NCI-H1092 treated with DMSO at 0.1 percent for 48 hours (cell line): Measurements from ENCODE around the gene OR2T8.
"Not testable (repeated sequence)": the region's sequence is repeated elsewhere in the genome, so short reads cannot be mapped to it uniquely, and the experiment has no call there.

Experiments used
- DNase-seq: peaks from one replicate; lab custom pipeline; 2025; lab: John Stamatoyannopoulos, UW

Gene OR2T8, protein sequence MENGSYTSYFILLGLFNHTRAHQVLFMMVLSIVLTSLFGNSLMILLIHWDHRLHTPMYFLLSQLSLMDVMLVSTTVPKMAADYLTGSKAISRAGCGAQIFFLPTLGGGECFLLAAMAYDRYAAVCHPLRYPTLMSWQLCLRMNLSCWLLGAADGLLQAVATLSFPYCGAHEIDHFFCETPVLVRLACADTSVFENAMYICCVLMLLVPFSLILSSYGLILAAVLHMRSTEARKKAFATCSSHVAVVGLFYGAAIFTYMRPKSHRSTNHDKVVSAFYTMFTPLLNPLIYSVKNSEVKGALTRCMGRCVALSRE

DNA sequence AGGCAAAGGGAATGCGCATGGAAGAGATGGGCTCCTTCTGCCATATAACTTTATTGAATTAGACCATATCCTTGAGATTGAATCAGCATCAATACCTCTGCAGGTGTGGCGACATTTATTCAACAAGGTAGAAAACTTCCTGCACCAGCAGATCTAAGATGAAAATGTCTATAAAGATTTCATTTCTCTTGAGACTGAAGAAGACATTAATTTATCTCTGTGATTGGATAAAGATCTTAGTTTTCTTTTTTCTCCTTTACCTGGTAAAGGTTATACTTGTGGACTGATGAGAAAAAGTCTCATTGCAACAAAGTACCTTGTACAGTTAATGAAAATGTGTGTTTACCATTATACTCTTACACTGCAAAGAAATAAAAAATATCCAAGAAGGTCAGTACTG is at the start of gene OR2T8:
OR2T8 (plus strand) TSS at position 301 of the 400 bp plus-strand sequence. CDS start 766 bp downstream, outside the sequence.
- no peak for DNase-seq

DNA sequence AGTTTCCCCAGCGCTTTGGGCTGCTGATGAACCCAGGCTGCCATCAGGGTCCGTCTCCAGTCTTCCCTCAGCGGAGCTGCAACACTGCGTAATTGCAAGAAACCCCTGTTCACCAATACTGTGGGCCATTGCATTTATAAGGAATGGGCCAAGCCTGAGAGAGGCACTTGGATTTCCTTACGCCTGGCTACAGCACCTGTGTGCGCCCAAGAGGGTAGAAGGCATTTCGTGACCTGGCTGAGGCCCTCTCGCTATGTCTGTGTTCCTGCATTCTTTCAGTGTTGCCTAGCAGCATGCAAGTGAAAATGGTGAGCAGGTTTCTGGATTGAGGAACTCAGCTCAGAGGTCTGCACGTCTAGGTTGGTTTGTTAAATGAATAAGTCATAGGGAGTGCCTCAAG is 36.7 kb upstream of the OR2T8 start:
- DNase-seq = no peak

DNA sequence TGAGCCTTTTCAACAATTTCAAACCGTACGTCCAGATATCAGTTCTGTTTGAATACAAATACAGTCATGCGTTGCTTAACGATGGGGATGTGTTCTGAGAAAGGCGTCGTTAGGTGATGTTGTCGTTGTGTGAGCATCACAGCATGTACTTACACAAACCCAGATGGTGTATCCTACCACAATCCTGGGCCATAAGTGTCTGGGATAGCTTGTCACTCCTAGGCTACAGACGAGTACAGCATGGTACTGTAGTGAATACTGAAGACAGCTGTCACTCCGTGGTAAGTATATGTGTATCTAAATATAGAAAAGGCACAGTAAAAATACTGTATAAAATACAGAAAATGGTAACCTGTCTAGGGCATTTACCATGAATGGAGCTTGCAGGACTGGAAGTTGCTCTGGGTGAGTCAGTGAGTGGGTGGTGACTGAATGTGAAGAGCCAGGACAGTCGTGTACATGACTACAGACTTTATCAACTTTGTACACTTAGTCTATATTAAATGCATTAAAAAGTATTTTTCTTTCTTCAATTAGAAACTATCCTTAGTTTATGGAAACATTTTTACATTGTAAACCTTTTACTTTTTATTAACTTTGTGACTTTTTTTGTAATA is 35.1 kb upstream of the OR2T8 start:
- DNase-seq = no peak

DNA sequence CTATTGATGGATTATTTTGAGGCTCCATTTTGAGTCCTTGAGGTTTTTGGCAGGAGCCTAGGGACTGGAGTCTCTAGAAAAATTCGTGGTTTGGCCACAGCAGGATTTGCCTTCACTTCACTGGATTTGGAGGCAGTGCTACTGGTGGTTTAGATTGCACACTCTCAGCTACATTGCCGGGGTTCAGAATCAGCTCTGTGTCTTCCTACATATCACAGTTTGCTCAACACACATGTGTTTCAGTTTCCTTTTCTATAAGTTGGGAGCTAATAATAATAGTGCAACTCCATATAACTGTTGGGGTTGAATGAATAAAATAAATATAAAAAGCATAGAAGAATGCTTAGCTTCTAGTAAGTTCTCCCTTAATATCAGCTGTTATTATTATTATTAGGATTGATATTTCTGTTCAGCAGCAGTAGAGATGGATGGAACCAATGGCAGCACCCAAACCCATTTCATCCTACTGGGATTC is 24.9 kb upstream of the OR2T8 start, which contains the start of gene OR2W3:
OR2W3 (plus strand) TSS at position 425 of the 475 bp plus-strand sequence; CDS start at position 425, 0 bp downstream.
- DNase-seq = no peak

DNA sequence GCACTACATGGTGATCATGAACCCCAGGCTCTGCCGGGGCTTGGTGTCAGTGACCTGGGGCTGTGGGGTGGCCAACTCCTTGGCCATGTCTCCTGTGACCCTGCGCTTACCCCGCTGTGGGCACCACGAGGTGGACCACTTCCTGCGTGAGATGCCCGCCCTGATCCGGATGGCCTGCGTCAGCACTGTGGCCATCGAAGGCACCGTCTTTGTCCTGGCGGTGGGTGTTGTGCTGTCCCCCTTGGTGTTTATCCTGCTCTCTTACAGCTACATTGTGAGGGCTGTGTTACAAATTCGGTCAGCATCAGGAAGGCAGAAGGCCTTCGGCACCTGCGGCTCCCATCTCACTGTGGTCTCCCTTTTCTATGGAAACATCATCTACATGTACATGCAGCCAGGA is 24.1 kb upstream of the OR2T8 start:
- DNase-seq = no peak

GRCh38 chr1:247904122-247904521 is 15.9 kb upstream of the OR2T8 start:
- no peak for DNase-seq

- DNase-seq = no peak
These were observed 14.9 kb upstream of the OR2T8 start for GRCh38 chr1:247905181-247905580.

GRCh38 chr1:247905910-247906503 is 14.0 kb upstream of the OR2T8 start:
- no peak for DNase-seq

DNA sequence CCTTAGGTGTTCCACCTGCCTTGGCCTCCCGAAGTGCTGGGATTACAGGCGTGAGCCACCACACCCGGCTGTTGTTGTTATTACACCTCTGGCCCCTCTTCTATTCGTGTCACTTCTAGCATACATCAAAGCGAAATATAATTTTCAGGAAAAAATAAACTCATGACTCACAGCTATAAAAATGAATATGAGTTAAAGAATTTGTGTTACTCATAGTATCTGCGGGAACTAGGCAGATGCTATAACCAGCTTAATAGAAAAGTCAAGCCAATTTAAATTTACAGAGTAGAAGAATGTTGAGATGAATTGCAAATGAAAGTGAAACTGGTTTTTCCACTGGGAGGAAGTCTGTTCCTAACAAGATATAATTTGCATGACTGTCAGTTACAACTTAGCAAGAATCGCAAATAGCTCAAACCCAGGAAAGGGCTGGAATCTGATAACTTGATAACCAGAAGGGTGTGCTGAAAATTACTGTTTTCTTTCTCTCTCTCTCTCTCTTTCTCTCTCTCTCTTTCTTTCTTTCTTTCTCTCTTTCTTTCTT is 13.5 kb upstream of the OR2T8 start:
- DNase-seq = no peak

- no peak for DNase-seq
These were observed 11.3 kb upstream of the OR2T8 start for GRCh38 chr1:247908766-247909165.

DNA sequence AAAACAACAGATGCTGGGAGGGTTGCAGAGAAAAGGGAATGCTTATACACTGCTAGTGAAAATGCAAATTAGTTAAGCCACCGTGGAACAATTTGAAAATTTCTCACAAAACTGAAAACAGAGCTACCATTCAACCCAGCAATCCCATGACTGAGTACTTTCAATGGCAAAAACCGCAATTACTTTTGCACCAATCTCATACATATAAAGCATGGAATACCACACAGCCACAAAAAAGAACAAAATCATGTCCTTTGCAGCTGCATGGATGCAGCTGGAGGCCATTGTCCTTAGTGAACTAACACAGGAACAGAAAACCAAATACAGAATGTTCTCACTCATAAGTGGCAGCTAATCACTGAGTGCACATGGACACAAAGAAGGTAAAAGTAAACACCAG is 6.3 kb upstream of the OR2T8 start:
- DNase-seq = no peak

- no peak for DNase-seq
These were observed 5.0 kb upstream of the OR2T8 start for GRCh38 chr1:247914941-247915662.

DNA sequence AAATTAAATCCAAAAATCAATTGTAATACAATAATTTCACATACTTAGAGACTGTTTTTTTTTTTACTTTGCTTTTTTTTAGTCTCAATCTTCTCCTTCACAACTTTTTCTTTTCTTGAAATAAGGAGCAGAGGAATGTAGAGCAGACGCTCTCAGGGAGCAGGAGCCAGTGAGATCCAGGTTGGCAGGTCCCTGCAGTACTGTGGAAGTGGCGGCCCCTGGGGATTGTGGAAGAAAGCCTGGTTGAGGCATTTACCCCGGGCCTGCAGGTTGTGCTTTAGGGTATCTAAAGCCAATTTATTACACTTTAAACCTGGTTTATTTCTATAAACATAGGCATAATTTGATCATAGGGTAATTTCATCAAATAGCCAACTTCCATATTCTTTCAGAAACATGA is 3.9 kb downstream of the OR2T8 start:
- DNase-seq = no peak

GRCh38 chr1:247924868-247925267 is 4.8 kb downstream of the OR2T8 start, which contains the start of gene OR2AJ1:
OR2AJ1 (plus strand) TSS chr1:247924889; CDS start chr1:247933769, 8,880 bp downstream.
- no peak for DNase-seq

GRCh38 chr1:247933989-247934388 is 13.9 kb downstream of the OR2T8 start:
- DNase-seq = no peak

DNA sequence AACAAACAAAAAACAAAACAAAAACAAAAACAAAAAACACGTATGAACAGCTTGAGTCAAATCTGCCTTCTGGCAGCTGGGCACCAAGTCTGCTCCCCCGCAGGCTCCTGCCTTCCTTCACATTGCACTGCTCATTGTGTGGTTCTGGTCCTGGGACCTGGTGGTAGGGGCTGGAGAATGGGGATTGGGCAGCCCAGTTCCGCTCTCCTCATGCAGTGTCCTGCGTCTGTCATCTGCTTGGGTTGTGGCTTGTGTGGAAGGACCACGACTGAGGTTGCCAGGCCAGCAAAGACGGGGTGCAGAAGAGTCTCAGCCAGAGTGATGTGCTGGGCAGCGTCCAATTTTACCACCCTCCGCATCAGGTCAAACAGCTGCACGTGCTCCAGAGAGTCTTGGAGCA is 15.7 kb downstream of the OR2T8 start:
- no peak for DNase-seq

- DNase-seq = no peak
These were observed 16.4 kb downstream of the OR2T8 start for GRCh38 chr1:247936415-247936814.

DNA sequence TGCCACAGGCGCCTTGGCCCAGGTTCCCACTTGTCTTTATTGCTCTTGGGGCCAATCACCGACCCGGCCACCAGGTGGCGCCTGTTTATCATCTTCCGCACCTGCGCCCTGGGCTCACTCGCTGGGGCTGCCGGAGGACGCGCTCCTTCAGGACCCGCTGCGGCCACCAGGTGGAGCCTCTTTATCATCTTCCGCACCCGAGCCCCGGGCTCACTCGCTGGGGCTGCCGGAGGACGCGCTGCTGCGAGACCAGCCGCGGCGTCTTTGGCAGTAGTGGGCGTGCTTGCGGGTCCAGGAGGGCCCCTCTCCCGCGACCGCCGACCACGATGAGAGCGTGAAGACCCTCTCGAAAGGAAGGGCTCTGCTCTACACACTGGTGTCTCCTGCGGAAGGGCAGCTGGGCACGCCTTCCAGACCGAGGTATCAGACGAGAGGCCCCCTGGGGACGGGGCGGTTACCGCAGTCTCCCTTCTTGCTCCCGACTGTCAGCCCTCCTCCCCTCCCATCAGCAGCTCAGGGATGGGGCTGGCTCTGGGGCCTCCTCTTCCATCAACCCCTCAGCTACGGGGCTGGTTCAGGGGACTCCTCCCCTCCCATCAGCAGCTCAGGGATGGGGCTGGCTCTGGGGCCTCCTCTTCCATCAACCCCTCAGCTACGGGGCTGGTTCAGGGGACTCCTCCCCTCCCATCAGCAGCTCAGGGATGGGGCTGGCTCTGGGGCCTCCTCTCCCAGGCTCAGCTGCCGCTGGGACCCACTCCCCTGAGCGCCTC is 17.1 kb downstream of the OR2T8 start:
- DNase-seq = not testable (repeated sequence)

- DNase-seq = no peak
These were observed 22.6 kb downstream of the OR2T8 start for GRCh38 chr1:247942624-247943023.

DNA sequence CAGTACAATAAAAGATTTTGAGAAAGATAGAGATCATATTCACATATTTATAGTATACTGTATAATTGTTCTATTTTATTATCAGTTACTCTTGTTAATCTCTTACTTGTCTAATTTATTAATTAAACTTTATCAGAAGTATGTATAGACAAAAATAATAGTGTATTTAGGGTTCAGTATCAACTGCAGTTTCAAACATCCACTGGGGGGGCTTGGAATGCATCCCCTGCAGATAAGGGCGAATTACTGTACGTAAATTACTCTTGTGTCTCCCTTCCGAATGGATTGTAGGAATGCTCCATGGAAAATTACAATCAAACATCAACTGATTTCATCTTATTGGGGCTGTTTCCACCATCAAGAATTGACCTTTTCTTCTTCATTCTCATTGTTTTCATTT is 28.5 kb downstream of the OR2T8 start, which contains the start of gene OR2L8:
OR2L8 (plus strand) TSS at position 301 of the 400 bp plus-strand sequence; CDS start at position 301, 0 bp downstream.
- DNase-seq = no peak

DNA sequence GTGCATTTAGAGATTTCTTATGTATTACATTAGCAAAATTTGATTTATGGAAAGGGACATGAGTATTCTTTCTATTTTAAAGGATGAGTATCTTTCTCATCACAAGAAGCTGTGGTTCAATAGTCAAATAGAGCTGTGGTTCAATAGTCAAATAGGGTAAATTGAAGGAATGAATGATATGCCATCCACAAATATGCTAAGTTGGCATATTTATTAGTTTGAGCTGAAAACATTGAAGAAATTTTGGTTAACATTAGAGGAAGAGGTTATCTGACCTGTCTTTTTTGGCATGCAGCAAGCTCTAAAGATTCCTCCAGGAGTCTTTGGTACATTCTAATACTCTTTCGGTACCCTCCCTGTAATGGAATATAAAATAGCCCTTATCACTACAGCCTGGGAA is 33.4 kb downstream of the OR2T8 start:
- no peak for DNase-seq
